H1 (cell line): ENCODE data around the gene OLFM2. TPM values are rescaled to one million over a fixed set of nuclear protein-coding genes. Genes with fewer than 3 reads are reported as not detected.

Experiments
- CTCF ChIA-PET: fragments of 300-600 bp; sonication (Branson Sonifier 250); formaldehyde crosslinking; loops from one replicate; lab custom pipeline; 2021; ENCODE audit not compliant: partially characterized antibody; lab: Charles Lee
- POLR2A ChIA-PET: fragments of 300-600 bp; sonication (Branson Sonifier 250); formaldehyde crosslinking; loops from one replicate; lab custom pipeline; 2021; ENCODE audit warnings: inconsistent platforms; ENCODE audit not compliant: partially characterized antibody; lab: Charles Lee
- DNase-seq, 2 experiments: peaks; one replicate each; pipeline versions ENCODE4 v3.0.0 to v3.0.0-alpha.2; 2010 to 2022; ENCODE audit warnings: low spot score in 2 of 2, low read depth in 1 of 2, mixed read lengths in 1 of 2
- FAIRE-seq: peaks from 2 replicates; lab custom pipeline; 2011; peaks lifted over from hg19 to GRCh38; lab: Jason Lieb, UNC
- H2AFZ ChIP-seq: 2 replicates; pipeline ENCODE4 v1.8.1; 2012; ENCODE audit warnings: low read length, inconsistent platforms
- H2AK5ac ChIP-seq: 2 replicates; pipeline ENCODE4 v1.6.1; 2013; ENCODE audit warnings: low read depth, low read length
- H2BK120ac ChIP-seq: replicated peaks from 2 replicates; pipeline ENCODE3; 2013; ENCODE audit warnings: low read depth, low read length, inconsistent platforms
- H2BK12ac ChIP-seq: 2 replicates; pipeline ENCODE4 v1.6.1; 2013; ENCODE audit warnings: low read depth, low read length
- H2BK15ac ChIP-seq: 2 replicates; pipeline ENCODE4 v1.6.1; 2013; ENCODE audit warnings: low read length
- H2BK20ac ChIP-seq: 2 replicates; pipeline ENCODE4 v1.6.1; 2013; ENCODE audit warnings: low read length
- H2BK5ac ChIP-seq: 2 replicates; pipeline ENCODE4 v1.6.1; 2013; ENCODE audit warnings: low read depth, low read length
- H3K14ac ChIP-seq: 2 replicates; pipeline ENCODE4 v1.6.1; 2013; ENCODE audit warnings: inconsistent platforms; ENCODE audit not compliant: insufficient read length
- H3K18ac ChIP-seq: 2 replicates; pipeline ENCODE4 v1.6.1; 2013; ENCODE audit warnings: low read length; ENCODE audit errors: extremely low read depth
- H3K23ac ChIP-seq: 2 replicates; pipeline ENCODE4 v1.6.1; 2013; ENCODE audit warnings: inconsistent platforms; ENCODE audit not compliant: insufficient read length
- H3K23me2 ChIP-seq: 2 replicates; pipeline ENCODE4 v1.6.1; 2013; ENCODE audit warnings: low read depth, low read length
- H3K27ac ChIP-seq: 2 replicates; pipeline ENCODE4 v1.6.1; 2011; ENCODE audit warnings: low read depth, low read length, inconsistent platforms
- H3K27me3 ChIP-seq, 4 experiments: replicated peaks in 1 of 4; 1 replicate in 1 of 4; 2 replicates in 3 of 4; pipeline versions ENCODE4 v1.6.1 to v1.8.1; 2011 to 2013; ENCODE audit warnings: low read length in 3 of 4, mild to moderate bottlenecking in 3 of 4, inconsistent platforms in 2 of 4, mixed read lengths in 2 of 4, moderate library complexity in 1 of 4; ENCODE audit not compliant: control insufficient read depth in 3 of 4, insufficient read depth in 3 of 4; ENCODE audit errors: extremely low read depth in 1 of 4
- H3K36me3 ChIP-seq, 4 experiments: 2 replicates each; pipeline versions ENCODE4 v1.6.1 to v1.8.1; 2011 to 2013; ENCODE audit warnings: mild to moderate bottlenecking in 4 of 4, low read length in 3 of 4, moderate library complexity in 2 of 4, control low read depth in 1 of 4, inconsistent platforms in 1 of 4; ENCODE audit not compliant: insufficient read depth in 4 of 4, control insufficient read depth in 2 of 4
- H3K4ac ChIP-seq: replicated peaks from 2 replicates; pipeline ENCODE3; 2013; ENCODE audit warnings: low read length, low read depth, mixed read lengths, inconsistent platforms; ENCODE audit not compliant: insufficient read length
- H3K4me1 ChIP-seq, 4 experiments: replicated peaks in 1 of 4; 1 replicate in 1 of 4; 2 replicates in 3 of 4; pipeline versions ENCODE4 v1.6.1 to v1.8.1; 2011 to 2013; ENCODE audit warnings: low read length in 3 of 4, inconsistent platforms in 2 of 4, mixed read lengths in 1 of 4; ENCODE audit not compliant: insufficient read depth in 4 of 4, control insufficient read depth in 3 of 4
- H3K4me2 ChIP-seq, 2 experiments: 2 replicates each; pipeline versions ENCODE4 v1.6.1 to v1.8.1; 2011 to 2013; ENCODE audit warnings: low read depth in 2 of 2, low read length in 2 of 2, control low read depth in 1 of 2, inconsistent platforms in 1 of 2, mild to moderate bottlenecking in 1 of 2; ENCODE audit not compliant: insufficient read depth in 1 of 2
- H3K4me3 ChIP-seq, 4 experiments: fragments of 200-600, 300-600 bp in 1 of 4; sonication (generic), shearing (Covaris generic), sonication (Bioruptor Twin) in 1 of 4; 2 replicates each; pipeline versions ENCODE4 v1.5.1 to v1.8.1; 2011 to 2016; ENCODE audit warnings: low read length in 4 of 4, low read depth in 3 of 4, control low read depth in 2 of 4, inconsistent platforms in 2 of 4, mild to moderate bottlenecking in 2 of 4, mixed read lengths in 1 of 4, moderate library complexity in 1 of 4; ENCODE audit not compliant: insufficient read depth in 2 of 4; ENCODE audit errors: extremely low read depth in 1 of 4
- H3K56ac ChIP-seq: replicated peaks from 2 replicates; pipeline ENCODE3; 2013; ENCODE audit warnings: low read depth, mild to moderate bottlenecking, mixed read lengths, low read length, inconsistent platforms; ENCODE audit not compliant: insufficient read length
- H3K79me1 ChIP-seq: 2 replicates; pipeline ENCODE4 v1.6.1; 2013; ENCODE audit warnings: low read depth, low read length, control low read depth
- H3K79me2 ChIP-seq, 2 experiments: 2 replicates each; pipeline versions ENCODE4 v1.6.1 to v1.8.1; 2012 to 2013; ENCODE audit warnings: low read length in 2 of 2, mild to moderate bottlenecking in 2 of 2, inconsistent platforms in 1 of 2; ENCODE audit not compliant: insufficient read depth in 2 of 2, control insufficient read depth in 1 of 2
- H3K9ac ChIP-seq, 4 experiments: replicated peaks in 1 of 4; 1 replicate in 1 of 4; 2 replicates in 3 of 4; pipeline versions ENCODE4 v1.6.1 to v1.8.1; 2011 to 2013; ENCODE audit warnings: low read depth in 3 of 4, low read length in 3 of 4, control low read depth in 2 of 4, mild to moderate bottlenecking in 2 of 4, moderate library complexity in 2 of 4, inconsistent platforms in 1 of 4; ENCODE audit errors: extremely low read depth in 1 of 4
- H3K9me3 ChIP-seq, 2 experiments: 2 replicates each; pipeline versions ENCODE4 v1.6.1 to v1.8.1; 2012 to 2013; ENCODE audit warnings: mild to moderate bottlenecking in 2 of 2, moderate library complexity in 2 of 2, control low read depth in 1 of 2, inconsistent platforms in 1 of 2, low read depth in 1 of 2, low read length in 1 of 2, mixed read lengths in 1 of 2; ENCODE audit not compliant: insufficient read depth in 2 of 2
- H4K20me1 ChIP-seq, 2 experiments: replicated peaks in 1 of 2; 2 replicates each; pipeline versions ENCODE3 to v1.8.1; 2011 to 2013; ENCODE audit warnings: inconsistent platforms in 2 of 2, low read length in 2 of 2, mild to moderate bottlenecking in 1 of 2; ENCODE audit not compliant: insufficient read depth in 2 of 2, control insufficient read depth in 1 of 2
- H4K5ac ChIP-seq: 2 replicates; pipeline ENCODE4 v1.6.1; 2013; ENCODE audit warnings: low read length, low read depth, mixed read lengths, inconsistent platforms; ENCODE audit not compliant: insufficient read length
- H4K8ac ChIP-seq: 2 replicates; pipeline ENCODE4 v1.8.0; 2013; ENCODE audit warnings: mild to moderate bottlenecking, moderate library complexity, low read length, inconsistent platforms; ENCODE audit not compliant: insufficient read depth; ENCODE audit errors: extremely low read depth
- H4K91ac ChIP-seq: replicated peaks from 2 replicates; pipeline ENCODE3; 2013; ENCODE audit warnings: low read length, mixed read lengths, inconsistent platforms; ENCODE audit not compliant: insufficient read length
- POLR2AphosphoS5 ChIP-seq: IDR thresholded peaks from 2 replicates; pipeline ENCODE4 v1.6.1; 2011; ENCODE audit warnings: low read depth, low read length
- TBP ChIP-seq: IDR thresholded peaks from 2 replicates; pipeline ENCODE4 v1.6.1; 2011; ENCODE audit warnings: low read depth, low read length, improper control_type of control experiment
- WGBS, 2 experiments: shearing (Covaris generic) in 1 of 2; methylation state at CpG; one replicate each; pipeline versions ENCODE4 v1.1.6 to v1.1.7; 2013 to 2015; ENCODE audit warnings: low lambda C conversion rate in 2 of 2, mixed read lengths in 2 of 2, inconsistent platforms in 1 of 2, low coverage in 1 of 2, missing lambda C conversion rate in 1 of 2; ENCODE audit not compliant: insufficient replicate concordance in 2 of 2, insufficient coverage in 1 of 2, insufficient read length in 1 of 2; ENCODE audit errors: extremely low coverage in 1 of 2, missing lambda C conversion rate in 1 of 2; 5-methylcytosine and 5-hydroxymethylcytosine counted together
- polyA plus RNA-seq, 7 experiments: library from polyadenylated mRNA; depleted of rRNA in 3 of 7; stranded (reverse) in 5 of 7; unstranded in 2 of 7; fragments of >200 nt in 5 of 7; fragments of 200-250 nt in 2 of 7; gene quantifications; 1 replicate in 5 of 7; 2 replicates in 1 of 7; 4 replicates in 1 of 7; pipeline versions ENCODE4 v1.2.1 to v1.2.3, GENCODE V29; 2011 to 2013; ENCODE audit warnings: missing spikeins in 2 of 7, mixed read lengths in 2 of 7
- total RNA-seq: library from RNA; stranded (reverse); fragmentation: NEBNext Ultra II Directional; extraction: Animal tissue kit (Norgen Biotek cat#: 25700); gene quantifications from 2 replicates; pipeline ENCODE4 v1.2.1, GENCODE V29; 2021

The OLFM2 gene
- total and polyA plus RNA-seq, 2 of the 8 experiments (the other 6 are each of a cell fraction or from before 2014, with no cell fraction given): 68.2 to 151 TPM

GRCh38 chr19:9848762-9849161, 87.6 kb downstream of the OLFM2 start:
- Histone ChIP-seq H3K79me2 (no peaks in the 10 kb centered on the region), H2BK20ac (no peak overlapping the region), H3K9ac (no peak overlapping the region; a peak in 1 of 7 replicates), H3K4me1 (peaks cover 0 to 16% (median 9%) of the 10 kb centered on the region in 4 experiments; a peak in 6 of 7 replicates), H3K4ac (no peak overlapping the region), H2BK12ac (no peak overlapping the region), H2BK15ac (no peak overlapping the region), H3K9me3 (no peaks in the 10 kb centered on the region), H4K8ac (peak overlapping the region; percentile 28; the same call in 1 of the 2 replicates), H4K20me1 (peaks cover 14 to 29% of the 10 kb centered on the region in 2 experiments), H3K27me3 (no peaks in the 10 kb centered on the region), H2BK5ac (no peak overlapping the region), H3K23ac (no peak overlapping the region), H3K4me3 (no peak overlapping the region), H3K4me2 (no peak overlapping the region), H4K91ac (no peak overlapping the region), H3K36me3 (peaks cover 0 to 4% (median 2%) of the 10 kb centered on the region in 4 experiments; a peak in 3 of 8 replicates), H2BK120ac (no peak overlapping the region), H3K18ac (no peak overlapping the region), H4K5ac (no peak overlapping the region), H3K23me2 (no peaks in the 10 kb centered on the region), H3K14ac (no peak overlapping the region), H3K27ac (no peak overlapping the region), H2AFZ (no peak overlapping the region), H3K56ac (no peak overlapping the region), H2AK5ac (no peak overlapping the region), H3K79me1 (no peaks in the 10 kb centered on the region; the same call in 1 of the 2 replicates)
- ChIA-PET POLR2A (no interaction called here), CTCF (interaction anchor here (0.6 to 2.5 kb wide), 6 partner anchors 10 to 264 kb away, joined by 3 to 18 read pairs (median 4); no protein-coding TSS in a partner anchor)
- 86% methylated on average over 14 of the region's 23 CpGs; no CpG with 5 or more reads in 1 of the 2 experiments for WGBS, 2 experiments
- no peak for FAIRE-seq
- DNase-seq: no peak
- 0 out of 2 replicates have a peak, but pooled peaks have one; percentile 3 for TF ChIP-seq POLR2AphosphoS5
- TF ChIP-seq TBP: no peak
